GM18505 (cell line): ENCODE data around the gene RBFA.

Experiments
- ATAC-seq: cut with Tn5 transposase; IDR thresholded peaks from one replicate; pipeline ENCODE4 v1.9.1; 2021; ENCODE audit not compliant: unreplicated experiment
- POLR2A ChIP-seq: IDR thresholded peaks from 4 replicates; pipeline ENCODE4 v1.6.1; 2011; ENCODE audit warnings: borderline replicate concordance; ENCODE audit not compliant: insufficient read depth, insufficient read length; ENCODE audit errors: extremely low read depth

Gene RBFA

GRCh38 chr18:80070825-80071224 is 36.6 kb downstream of the RBFA start:
- no peak for TF ChIP-seq POLR2A
- ATAC-seq: no peak

DNA sequence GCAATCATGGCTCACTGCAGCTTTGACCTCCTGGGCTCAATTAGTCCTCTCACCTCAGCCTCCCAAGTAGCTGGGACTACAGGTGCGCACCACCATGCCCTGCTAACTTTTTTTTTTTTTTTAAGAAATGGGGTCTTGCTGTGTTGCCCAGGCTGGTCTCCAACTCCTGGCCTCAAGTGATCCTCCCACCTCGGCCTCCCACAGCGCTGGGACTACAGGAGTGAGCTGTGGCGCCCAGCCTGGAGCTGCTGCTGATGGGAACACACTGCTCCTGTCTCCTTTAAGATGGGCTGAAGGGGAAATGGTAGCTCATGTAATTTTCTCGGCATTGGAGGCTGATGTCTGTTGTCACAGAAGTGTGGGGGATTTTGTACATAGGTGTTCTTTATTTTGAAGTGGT is 39.9 kb downstream of the RBFA start:
- ATAC-seq: no peak

DNA sequence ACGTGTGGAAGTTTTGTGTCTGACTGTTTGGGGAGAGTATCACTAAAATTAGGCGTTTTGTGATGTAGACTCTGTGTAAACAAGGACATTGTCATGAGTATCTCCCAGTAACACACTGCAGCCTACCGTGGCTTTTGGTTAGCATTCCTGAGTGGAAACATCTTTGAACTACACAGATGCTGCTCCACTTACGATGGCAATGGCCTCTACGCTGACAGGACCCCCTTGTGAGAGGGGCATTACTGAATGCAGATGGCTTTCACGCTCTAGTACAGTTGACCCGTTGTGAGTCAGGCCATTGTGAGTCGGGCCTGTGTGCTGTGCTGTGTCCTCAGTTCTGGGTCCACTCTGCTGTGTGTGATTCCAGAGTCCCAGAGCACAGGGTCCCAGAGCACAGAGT is 40.5 kb downstream of the RBFA start:
- ATAC-seq: no peak
- TF ChIP-seq POLR2A: no peak

More for the DNA sequence above, 39.9 kb downstream of the RBFA start:
- no peak for TF ChIP-seq POLR2A

GRCh38 chr18:80075940-80076339 is 41.7 kb downstream of the RBFA start:
- TF ChIP-seq POLR2A: no peak
- ATAC-seq: no peak

DNA sequence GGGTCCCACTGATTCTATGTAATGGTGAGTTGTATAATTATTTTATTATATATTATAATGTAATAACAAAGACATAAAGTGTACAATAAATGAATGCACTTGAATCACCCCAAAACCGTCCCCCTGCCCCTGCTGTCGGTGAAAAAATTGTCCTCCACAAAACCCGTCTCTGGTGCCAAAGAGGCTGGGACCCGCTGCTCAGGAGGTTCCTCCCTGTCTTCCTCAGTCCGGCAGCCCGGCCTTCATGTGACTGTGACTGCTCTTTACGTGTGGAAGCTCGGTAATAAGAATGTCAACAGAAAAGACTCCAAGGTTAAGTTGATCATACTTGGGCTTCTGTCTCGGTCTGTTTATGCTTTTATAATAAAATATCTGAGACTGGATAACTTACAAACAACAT is 42.1 kb downstream of the RBFA start:
- no peak for ATAC-seq
- TF ChIP-seq POLR2A: no peak

DNA sequence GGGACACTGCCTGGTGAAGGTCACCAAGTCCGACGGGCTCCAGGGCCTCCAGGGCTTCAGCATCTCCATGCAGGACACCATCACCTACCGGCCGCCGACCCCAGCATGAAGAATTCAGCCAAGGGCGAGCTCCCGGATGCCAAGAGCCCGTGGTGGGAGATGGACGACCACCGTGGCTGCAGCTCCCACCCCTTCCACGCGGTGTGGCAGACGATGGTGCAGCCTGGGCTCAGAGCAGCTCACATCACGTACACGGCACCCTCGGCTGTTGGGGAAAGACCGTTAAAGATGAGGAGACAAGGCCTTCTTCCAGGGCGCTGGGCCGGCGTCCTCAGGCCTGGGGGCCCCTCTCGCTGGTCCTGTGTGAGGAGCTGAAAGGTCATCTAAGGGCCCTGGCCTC is 43.6 kb downstream of the RBFA start:
- no peak for ATAC-seq
- no peak for TF ChIP-seq POLR2A
